Measurements from ENCODE around the gene TRIM42. TPM values are rescaled to one million over a fixed set of nuclear protein-coding genes. Genes with fewer than 3 reads are reported as not detected.

The TRIM42 gene
- polyA plus RNA-seq, 2 of the 4 experiments (the other 2 are of a cell fraction): not detected

- Histone ChIP-seq H3K4me3 (no peak overlapping the region), H3K4me1 (no peaks in the 10 kb centered on the region), H3K4me2 (no peak overlapping the region), H3K9me3 (no peaks in the 10 kb centered on the region), H3K27ac (no peak overlapping the region)
- ChIA-PET POLR2A (no interaction called here), CTCF (no interaction called here)
- TF ChIP-seq CHD4 (IDR thresholded peaks at IDR 0.05; ENCODE audit: borderline replicate concordance) (no peak), HDAC2 (IDR thresholded peaks at IDR 0.05) (no peak), SMC3 (IDR thresholded peaks at IDR 0.05) (no peak), HOXA7 (CRISPR knock-in tag; IDR thresholded peaks at IDR 0.05) (no peak), CBX8 (IDR thresholded peaks at IDR 0.05) (no peak), PHF8 (IDR thresholded peaks at IDR 0.05; ENCODE audit: borderline replicate concordance, low read depth) (no peak), ATOH8 (CRISPR knock-in tag; IDR thresholded peaks at IDR 0.05; ENCODE audit: low read depth) (no peak), BHLHE40 (IDR thresholded peaks at IDR 0.05; ENCODE audit: low read depth, low read length) (no peak), ESRRA (IDR thresholded peaks at IDR 0.05; ENCODE audit: borderline replicate concordance, low read length) (no peak)
- no peak for FAIRE-seq
- 0% methylated on average over 1 of the region's 1 CpG for WGBS (ENCODE audit: missing lambda C conversion rate)
- DNase-seq (ENCODE audit: low read depth in 1 of 2, low spot score in 1 of 2): no peak
- ATAC-seq: no peak
These were observed 48.2 kb downstream of the TRIM42 start for GRCh38 chr3:140726066-140726465.

- no peaks in the 10 kb centered on the region for H3K4me1 ChIP-seq
- TF ChIP-seq REST (IDR thresholded peaks at IDR 0.05) (no peak), CHD2 (IDR thresholded peaks at IDR 0.05; ENCODE audit: low read length, partially characterized antibody) (no peak), HES2 (IDR thresholded peaks at IDR 0.05) (no peak), EHF (CRISPR knock-in tag; IDR thresholded peaks at IDR 0.05) (no peak), CEBPB (IDR thresholded peaks at IDR 0.05) (no peak), MAZ (IDR thresholded peaks at IDR 0.05; ENCODE audit: borderline replicate concordance, low read depth, low read length) (no peak), RCOR1 (IDR thresholded peaks at IDR 0.05; ENCODE audit: low read depth, low read length) (no peak), PBX3 (IDR thresholded peaks at IDR 0.05) (no peak), JUNB (IDR thresholded peaks at IDR 0.05) (no peak)
- no peak for FAIRE-seq
- DNase-seq (ENCODE audit: low read depth in 1 of 2, low spot score in 1 of 2): no peak
- H3K4me3 ChIP-seq: no peak overlapping the region
- WGBS (ENCODE audit: missing lambda C conversion rate): 13% methylated on average over 4 of the region's 4 CpGs
- ATAC-seq: no peak
- no peaks in the 10 kb centered on the region for H3K9me3 ChIP-seq
- CTCF ChIA-PET: no interaction called here
- H3K4me2 ChIP-seq: no peak overlapping the region
- no peak overlapping the region for H3K27ac ChIP-seq
- POLR2A ChIA-PET: no interaction called here
These were observed 50.0 kb downstream of the TRIM42 start for GRCh38 chr3:140727886-140728285.

- 21% methylated on average over 6 of the region's 6 CpGs for WGBS (ENCODE audit: missing lambda C conversion rate)
- no peak for TF ChIP-seq JUNB (IDR thresholded peaks at IDR 0.05)
- TF ChIP-seq ZC3H11A (IDR thresholded peaks at IDR 0.05): no peak
- ChIA-PET POLR2A (no interaction called here), CTCF (no interaction called here)
- DNase-seq (ENCODE audit: low read depth in 1 of 2, low spot score in 1 of 2): no peak
- Histone ChIP-seq H3K4me3 (no peak overlapping the region), H3K9me3 (no peaks in the 10 kb centered on the region), H3K27ac (no peak overlapping the region), H3K4me1 (no peaks in the 10 kb centered on the region), H3K4me2 (no peak overlapping the region)
- ATAC-seq: no peak
- no peak for FAIRE-seq
These were observed 53.7 kb downstream of the TRIM42 start for GRCh38 chr3:140731440-140732119.
